A549 (cell line): ENCODE results near the gene SEMA3E. TPM values are rescaled to one million over a fixed set of nuclear protein-coding genes. Genes with fewer than 3 reads are reported as not detected.

ENCODE experiments used
- ATAC-seq, 2 experiments: fragments of 200-7000 bp in 1 of 2; fragments of >200 bp in 1 of 2; cut with Nextera tagmentation in 1 of 2; cut with Tn5 transposase in 1 of 2; 3 replicates each; pipeline versions ENCODE4 v1.8.0 to v1.9.1; 2018 to 2020; ENCODE audit warnings: mild to moderate bottlenecking in 1 of 2, moderate library complexity in 1 of 2
- CTCF ChIA-PET: fragments of 300-600 bp; sonication (Branson Sonifier 250); formaldehyde crosslinking; extraction: SDS; loops from one replicate; lab custom pipeline; 2021; ENCODE audit warnings: antibody characterized with exemption, inconsistent platforms; lab: Yijun Ruan, JAX
- POLR2A ChIA-PET: fragments of 350-600 bp; formaldehyde crosslinking; extraction: SDS; loops from one replicate; lab custom pipeline; 2021; ENCODE audit warnings: antibody characterized with exemption, inconsistent platforms; lab: Yijun Ruan, JAX
- DNase-seq, 2 experiments: peaks; one replicate each; pipeline versions ENCODE4 v3.0.0 to v3.0.0-alpha.2; 2011 to 2016; ENCODE audit warnings: low read depth in 1 of 2, low spot score in 1 of 2
- FAIRE-seq: peaks from 2 replicates; lab custom pipeline; 2011; peaks lifted over from hg19 to GRCh38; lab: Jason Lieb, UNC
- H3K27ac ChIP-seq, 2 experiments: fragments of >200 bp; sonication (Bioruptor Twin); formaldehyde crosslinking; 3 replicates each; pipeline ENCODE4 v1.5.1; 2016 to 2017
- H3K4me1 ChIP-seq: fragments of >200 bp; sonication (Bioruptor Twin); formaldehyde crosslinking; 3 replicates; pipeline ENCODE4 v1.6.1; 2016
- H3K4me2 ChIP-seq: fragments of >200 bp; sonication (Bioruptor Twin); formaldehyde crosslinking; 3 replicates; pipeline ENCODE4 v1.6.1; 2016
- H3K4me3 ChIP-seq: fragments of >200 bp; sonication (Bioruptor Twin); formaldehyde crosslinking; 3 replicates; pipeline ENCODE4 v1.5.1; 2016
- H3K9me3 ChIP-seq: fragments of >200 bp; sonication (Bioruptor Twin); formaldehyde crosslinking; 3 replicates; pipeline ENCODE4 v1.6.1; 2016
- CBX8 ChIP-seq: fragments of 200-600 bp; sonication (generic); IDR thresholded peaks from 2 replicates; pipeline ENCODE4 v1.6.1; 2016
- EHF ChIP-seq: fragments of 250-450 bp; sonication (Bioruptor Pico); IDR thresholded peaks from 2 replicates; pipeline ENCODE4 v1.5.0; 2020; ENCODE audit warnings: mild to moderate bottlenecking
- EHMT2 ChIP-seq: fragments of 200-600 bp; sonication (generic); IDR thresholded peaks from 2 replicates; pipeline ENCODE4 v1.6.1; 2016; ENCODE audit warnings: antibody characterized with exemption, low read depth, mild to moderate bottlenecking, moderate library complexity
- ESRRA ChIP-seq: fragments of 150-350 bp; IDR thresholded peaks from 2 replicates; pipeline ENCODE4 v1.6.1; 2014; ENCODE audit warnings: mild to moderate bottlenecking, low read length, borderline replicate concordance
- FOSB ChIP-seq: fragments of 250-450 bp; sonication (Bioruptor Pico); IDR thresholded peaks from 2 replicates; pipeline ENCODE4 v1.5.0; 2020; ENCODE audit warnings: mild to moderate bottlenecking, moderate library complexity
- GATA3 ChIP-seq: IDR thresholded peaks from 2 replicates; pipeline ENCODE4 v1.6.1; 2012; ENCODE audit warnings: borderline replicate concordance
- HOXA7 ChIP-seq: fragments of 250-450 bp; sonication (Bioruptor Pico); IDR thresholded peaks from 2 replicates; pipeline ENCODE4 v1.5.0; 2020; ENCODE audit warnings: mild to moderate bottlenecking, moderate library complexity
- HOXB13 ChIP-seq: fragments of 250-450 bp; sonication (Bioruptor Pico); IDR thresholded peaks from 2 replicates; pipeline ENCODE4 v1.5.0; 2020; ENCODE audit warnings: low read depth, mild to moderate bottlenecking, moderate library complexity
- JUN ChIP-seq, 2 experiments: fragments of >200 bp; sonication (Bioruptor Twin); formaldehyde crosslinking; IDR thresholded peaks; 2 replicates in 1 of 2; 3 replicates in 1 of 2; pipeline ENCODE4 v1.6.1; 2016 to 2017
- KDM5A ChIP-seq: fragments of 200-600 bp; sonication (generic); IDR thresholded peaks from 2 replicates; pipeline ENCODE4 v1.6.1; 2016; ENCODE audit warnings: antibody characterized with exemption, mild to moderate bottlenecking
- MAFK ChIP-seq: fragments of 450-650 bp; IDR thresholded peaks from 2 replicates; pipeline ENCODE4 v1.6.1; 2014; ENCODE audit not compliant: partially characterized antibody
- MAZ ChIP-seq: fragments of 150-350 bp; IDR thresholded peaks from 2 replicates; pipeline ENCODE4 v1.6.1; 2014; ENCODE audit warnings: antibody characterized with exemption, low read depth, low read length, borderline replicate concordance
- RAD21 ChIP-seq, 2 experiments: fragments of >200 bp in 1 of 2; sonication (Bioruptor Twin) in 1 of 2; formaldehyde crosslinking in 1 of 2; IDR thresholded peaks in 1 of 2; conservative IDR thresholded peaks in 1 of 2; 2 replicates in 1 of 2; 3 replicates in 1 of 2; pipeline ENCODE4 v1.6.1; 2012 to 2018; ENCODE audit warnings: inconsistent platforms in 1 of 2
- SMC3 ChIP-seq: fragments of >200 bp; sonication (Bioruptor Twin); formaldehyde crosslinking; IDR thresholded peaks from 3 replicates; pipeline ENCODE4 v1.6.1; 2018; ENCODE audit warnings: inconsistent platforms
- ZC3H11A ChIP-seq: fragments of 450-650 bp; IDR thresholded peaks from 2 replicates; pipeline ENCODE4 v1.6.1; 2014; ENCODE audit warnings: antibody characterized with exemption, mild to moderate bottlenecking
- ZFP36 ChIP-seq: fragments of 450-650 bp; IDR thresholded peaks from 2 replicates; pipeline ENCODE4 v1.6.1; 2014; ENCODE audit warnings: borderline replicate concordance; ENCODE audit not compliant: partially characterized antibody
- WGBS: methylation state at CpG from one replicate; pipeline ENCODE4 v1.1.6; 2017; ENCODE audit errors: missing lambda C conversion rate; 5-methylcytosine and 5-hydroxymethylcytosine counted together
- polyA plus RNA-seq, 4 experiments: library from polyadenylated mRNA; depleted of rRNA in 3 of 4; stranded (reverse); fragments of >200 nt; fragmentation: RNase III in 1 of 4; extraction: RNeasy Plus Mini Kit Qiagen cat#74134 plus additional on column Dnase treatment in 1 of 4; gene quantifications; 2 replicates in 3 of 4; 3 replicates in 1 of 4; pipeline ENCODE4 v1.2.3, GENCODE V29; 2011 to 2017
- TF ChIP-seq, protein P1 (sequence below): fragments of 150-350 bp; IDR thresholded peaks from 2 replicates; pipeline ENCODE4 v1.6.1; 2014; ENCODE audit warnings: low read depth, mild to moderate bottlenecking, low read length
- TF ChIP-seq, protein P2 (sequence below): IDR thresholded peaks from 2 replicates; pipeline ENCODE4 v1.6.1; 2012; ENCODE audit warnings: low read depth, borderline replicate concordance
- TF ChIP-seq, protein P3 (sequence below): fragments of 250-450 bp; sonication (Bioruptor Pico); IDR thresholded peaks from 2 replicates; pipeline ENCODE4 v1.5.0; 2020; ENCODE audit warnings: low read depth, mild to moderate bottlenecking, moderate library complexity
- TF ChIP-seq, protein P4 (sequence below): IDR thresholded peaks from 2 replicates; pipeline ENCODE4 v1.6.1; 2012
- TF ChIP-seq, protein P5 (sequence below): fragments of 250-450 bp; sonication (Bioruptor Pico); IDR thresholded peaks from 2 replicates; pipeline ENCODE4 v1.5.0; 2021; ENCODE audit warnings: mild to moderate bottlenecking, moderate library complexity, borderline replicate concordance
- TF ChIP-seq, protein P6 (sequence below): IDR thresholded peaks from 2 replicates; pipeline ENCODE4 v1.6.1; 2012

The SEMA3E gene
- polyA plus RNA-seq, 2 of the 4 experiments (the other 2 are of a cell fraction): 1.4 to 2.3 TPM

DNA sequence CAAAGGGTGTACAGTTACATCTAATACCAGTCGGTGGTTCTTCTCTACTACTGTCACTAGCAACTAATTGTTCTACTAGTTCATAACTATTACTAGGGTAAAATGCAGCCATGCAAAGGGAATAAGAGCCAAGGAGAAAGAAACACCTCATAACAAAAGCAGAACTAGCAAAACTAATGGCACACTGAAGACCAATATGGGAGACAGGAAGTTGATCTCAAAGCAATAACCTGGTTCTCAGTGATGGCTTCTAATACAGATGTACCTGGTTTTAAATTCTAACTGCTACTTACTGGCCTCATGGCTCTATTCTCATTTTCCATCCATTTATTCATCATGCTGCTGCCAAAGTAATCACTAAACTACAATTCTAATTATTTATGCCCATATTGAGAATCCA lies 170.3 kb downstream of the SEMA3E start:
- ATAC-seq: no peak
- 68% methylated on average over 1 of the region's 1 CpG for WGBS
- Histone ChIP-seq H3K27ac (no peak overlapping the region), H3K4me3 (no peak overlapping the region), H3K4me2 (no peak overlapping the region), H3K4me1 (no peaks in the 10 kb centered on the region), H3K9me3 (no peaks in the 10 kb centered on the region)
- CTCF ChIA-PET: no interaction called here
- POLR2A ChIA-PET: no interaction called here
- no peak for TF ChIP-seq EHMT2
- TF ChIP-seq FOSB (CRISPR knock-in tag): no peak
- no peak for TF ChIP-seq EHF (CRISPR knock-in tag)
- TF ChIP-seq, protein P1, sequence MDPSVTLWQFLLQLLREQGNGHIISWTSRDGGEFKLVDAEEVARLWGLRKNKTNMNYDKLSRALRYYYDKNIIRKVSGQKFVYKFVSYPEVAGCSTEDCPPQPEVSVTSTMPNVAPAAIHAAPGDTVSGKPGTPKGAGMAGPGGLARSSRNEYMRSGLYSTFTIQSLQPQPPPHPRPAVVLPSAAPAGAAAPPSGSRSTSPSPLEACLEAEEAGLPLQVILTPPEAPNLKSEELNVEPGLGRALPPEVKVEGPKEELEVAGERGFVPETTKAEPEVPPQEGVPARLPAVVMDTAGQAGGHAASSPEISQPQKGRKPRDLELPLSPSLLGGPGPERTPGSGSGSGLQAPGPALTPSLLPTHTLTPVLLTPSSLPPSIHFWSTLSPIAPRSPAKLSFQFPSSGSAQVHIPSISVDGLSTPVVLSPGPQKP: no peak
- TF ChIP-seq, protein P2, sequence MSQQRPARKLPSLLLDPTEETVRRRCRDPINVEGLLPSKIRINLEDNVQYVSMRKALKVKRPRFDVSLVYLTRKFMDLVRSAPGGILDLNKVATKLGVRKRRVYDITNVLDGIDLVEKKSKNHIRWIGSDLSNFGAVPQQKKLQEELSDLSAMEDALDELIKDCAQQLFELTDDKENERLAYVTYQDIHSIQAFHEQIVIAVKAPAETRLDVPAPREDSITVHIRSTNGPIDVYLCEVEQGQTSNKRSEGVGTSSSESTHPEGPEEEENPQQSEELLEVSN: no peak
- TF ChIP-seq RAD21 (conservative IDR thresholded peaks at IDR 0.05 in 1 of 2, IDR thresholded peaks at IDR 0.05 in 1 of 2): no peak
- TF ChIP-seq, protein P3, sequence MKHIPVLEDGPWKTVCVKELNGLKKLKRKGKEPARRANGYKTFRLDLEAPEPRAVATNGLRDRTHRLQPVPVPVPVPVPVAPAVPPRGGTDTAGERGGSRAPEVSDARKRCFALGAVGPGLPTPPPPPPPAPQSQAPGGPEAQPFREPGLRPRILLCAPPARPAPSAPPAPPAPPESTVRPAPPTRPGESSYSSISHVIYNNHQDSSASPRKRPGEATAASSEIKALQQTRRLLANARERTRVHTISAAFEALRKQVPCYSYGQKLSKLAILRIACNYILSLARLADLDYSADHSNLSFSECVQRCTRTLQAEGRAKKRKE: no peak
- no peak for FAIRE-seq
- DNase-seq: no peak

DNA sequence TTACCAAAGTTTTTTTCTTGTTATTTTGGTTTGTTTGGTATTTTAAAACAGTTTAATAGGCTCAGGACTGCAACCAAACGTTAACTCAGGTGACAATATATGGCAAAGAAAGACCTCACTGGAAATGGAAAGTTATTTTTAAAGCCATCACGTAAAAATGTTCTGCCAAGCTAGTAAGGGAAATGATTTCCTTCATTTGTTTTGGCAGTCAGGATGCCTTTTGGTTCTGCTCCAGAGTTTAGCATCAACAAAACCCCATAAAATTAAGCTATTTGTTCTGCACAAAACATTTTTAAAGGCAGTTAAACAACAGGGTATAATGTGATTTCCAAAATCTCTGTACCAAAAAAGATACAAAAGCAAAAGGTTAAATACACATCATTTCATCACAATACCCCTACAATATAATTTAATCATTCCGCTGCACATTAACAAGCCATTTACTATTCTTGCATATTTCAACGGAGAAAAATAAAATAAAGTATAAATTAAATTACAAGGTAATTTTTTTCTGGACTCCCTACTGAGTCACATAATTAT lies 172.4 kb downstream of the SEMA3E start:
- no peaks in the 10 kb centered on the region for H3K4me1 ChIP-seq
- no peak overlapping the region for H3K27ac ChIP-seq
- CTCF ChIA-PET: no interaction called here
- DNase-seq (no peak), FAIRE-seq (no peak), ATAC-seq (no peak)
- TF ChIP-seq SMC3 (no peak), JUN (IDR thresholded peaks at IDR 0.05) (no peak), ESRRA (no peak), CBX8 (no peak), MAZ (no peak), HOXB13 (CRISPR knock-in tag) (no peak), HOXA7 (CRISPR knock-in tag) (no peak), GATA3 (no peak), ZFP36 (no peak), EHMT2 (no peak), KDM5A (no peak), ZC3H11A (no peak), RAD21 (conservative IDR thresholded peaks at IDR 0.05 in 1 of 2, IDR thresholded peaks at IDR 0.05 in 1 of 2) (no peak), EHF (CRISPR knock-in tag) (no peak), MAFK (no peak)
- TF ChIP-seq, protein P4, sequence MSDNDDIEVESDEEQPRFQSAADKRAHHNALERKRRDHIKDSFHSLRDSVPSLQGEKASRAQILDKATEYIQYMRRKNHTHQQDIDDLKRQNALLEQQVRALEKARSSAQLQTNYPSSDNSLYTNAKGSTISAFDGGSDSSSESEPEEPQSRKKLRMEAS: no peak
- TF ChIP-seq, protein P5, sequence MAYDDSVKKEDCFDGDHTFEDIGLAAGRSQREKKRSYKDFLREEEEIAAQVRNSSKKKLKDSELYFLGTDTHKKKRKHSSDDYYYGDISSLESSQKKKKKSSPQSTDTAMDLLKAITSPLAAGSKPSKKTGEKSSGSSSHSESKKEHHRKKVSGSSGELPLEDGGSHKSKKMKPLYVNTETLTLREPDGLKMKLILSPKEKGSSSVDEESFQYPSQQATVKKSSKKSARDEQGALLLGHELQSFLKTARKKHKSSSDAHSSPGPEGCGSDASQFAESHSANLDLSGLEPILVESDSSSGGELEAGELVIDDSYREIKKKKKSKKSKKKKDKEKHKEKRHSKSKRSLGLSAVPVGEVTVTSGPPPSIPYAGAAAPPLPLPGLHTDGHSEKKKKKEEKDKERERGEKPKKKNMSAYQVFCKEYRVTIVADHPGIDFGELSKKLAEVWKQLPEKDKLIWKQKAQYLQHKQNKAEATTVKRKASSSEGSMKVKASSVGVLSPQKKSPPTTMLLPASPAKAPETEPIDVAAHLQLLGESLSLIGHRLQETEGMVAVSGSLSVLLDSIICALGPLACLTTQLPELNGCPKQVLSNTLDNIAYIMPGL: no peak
- TF ChIP-seq, protein P2: no peak
- TF ChIP-seq, protein P1: no peak
- TF ChIP-seq, protein P6, sequence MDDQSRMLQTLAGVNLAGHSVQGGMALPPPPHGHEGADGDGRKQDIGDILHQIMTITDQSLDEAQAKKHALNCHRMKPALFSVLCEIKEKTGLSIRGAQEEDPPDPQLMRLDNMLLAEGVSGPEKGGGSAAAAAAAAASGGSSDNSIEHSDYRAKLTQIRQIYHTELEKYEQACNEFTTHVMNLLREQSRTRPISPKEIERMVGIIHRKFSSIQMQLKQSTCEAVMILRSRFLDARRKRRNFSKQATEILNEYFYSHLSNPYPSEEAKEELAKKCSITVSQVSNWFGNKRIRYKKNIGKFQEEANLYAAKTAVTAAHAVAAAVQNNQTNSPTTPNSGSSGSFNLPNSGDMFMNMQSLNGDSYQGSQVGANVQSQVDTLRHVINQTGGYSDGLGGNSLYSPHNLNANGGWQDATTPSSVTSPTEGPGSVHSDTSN: no peak
- H3K9me3 ChIP-seq: no peaks in the 10 kb centered on the region
- POLR2A ChIA-PET: no interaction called here
- H3K4me3 ChIP-seq: no peak overlapping the region
- no peak overlapping the region for H3K4me2 ChIP-seq
- 67% methylated on average over 4 of the region's 4 CpGs for WGBS
